Right lobe of liver (tissue), 4 donors: ENCODE data around the gene D2HGDH.

Source experiments
- POLR2A ChIP-seq: fragments of 450-650 bp; IDR thresholded peaks from one replicate; pipeline ENCODE4 v1.6.1; 2017; ENCODE audit warnings: antibody characterized with exemption, mild to moderate bottlenecking
- TF ChIP-seq, protein P1 (sequence below), 4 donors: fragments of 200-600 bp in 3 of 4; fragments of 450-650 bp in 1 of 4; IDR thresholded peaks; one replicate each; pipeline versions ENCODE4 v1.5.1 to v1.8.0; 2016 to 2022; ENCODE audit warnings: antibody characterized with exemption in 4 of 4, mild to moderate bottlenecking in 2 of 4
- donor health status: DM: no; HTN: no; CAD: no.
- donor health status: DM: no; HTN: no; CAD: no.
- donor health status: DM: no; HTN: yes; CAD: no.

DNA sequence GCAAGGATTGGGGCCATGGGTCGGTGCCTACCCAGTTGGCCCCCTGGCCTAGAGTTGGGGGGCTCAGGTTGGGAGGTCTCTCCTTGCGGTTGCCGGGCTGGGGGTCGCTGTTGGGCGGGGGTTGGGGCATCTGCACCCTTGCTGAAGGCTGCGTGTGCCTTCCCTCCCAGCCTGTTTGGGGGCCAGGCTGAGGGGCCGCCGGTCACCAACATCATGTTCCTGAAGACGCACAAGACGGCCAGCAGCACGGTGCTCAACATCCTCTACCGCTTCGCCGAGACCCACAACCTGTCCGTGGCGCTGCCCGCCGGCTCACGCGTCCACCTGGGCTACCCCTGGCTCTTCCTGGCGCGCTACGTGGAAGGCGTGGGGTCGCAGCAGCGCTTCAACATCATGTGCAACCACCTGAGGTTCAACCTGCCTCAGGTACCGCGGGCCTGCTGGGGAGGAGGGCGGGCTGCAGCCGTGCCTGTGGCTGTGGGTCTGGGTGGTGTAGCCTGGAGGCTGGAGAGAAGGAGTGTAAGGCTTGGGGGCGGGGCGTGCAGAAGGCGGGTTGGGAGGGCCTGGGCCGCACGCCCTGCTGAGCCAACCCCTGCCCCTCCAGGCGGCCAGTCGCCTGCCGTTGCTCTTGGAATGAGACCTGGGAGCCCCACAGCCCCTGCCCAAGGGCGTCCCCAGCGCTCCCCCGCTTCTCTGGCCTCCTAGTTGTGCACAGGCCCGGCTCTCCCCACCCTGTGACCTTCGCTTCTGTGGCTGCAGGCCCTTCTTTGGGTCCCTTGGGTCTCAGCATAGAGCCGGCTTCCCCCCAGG is 67.4 kb downstream of the D2HGDH start:
- TF ChIP-seq, protein P1, sequence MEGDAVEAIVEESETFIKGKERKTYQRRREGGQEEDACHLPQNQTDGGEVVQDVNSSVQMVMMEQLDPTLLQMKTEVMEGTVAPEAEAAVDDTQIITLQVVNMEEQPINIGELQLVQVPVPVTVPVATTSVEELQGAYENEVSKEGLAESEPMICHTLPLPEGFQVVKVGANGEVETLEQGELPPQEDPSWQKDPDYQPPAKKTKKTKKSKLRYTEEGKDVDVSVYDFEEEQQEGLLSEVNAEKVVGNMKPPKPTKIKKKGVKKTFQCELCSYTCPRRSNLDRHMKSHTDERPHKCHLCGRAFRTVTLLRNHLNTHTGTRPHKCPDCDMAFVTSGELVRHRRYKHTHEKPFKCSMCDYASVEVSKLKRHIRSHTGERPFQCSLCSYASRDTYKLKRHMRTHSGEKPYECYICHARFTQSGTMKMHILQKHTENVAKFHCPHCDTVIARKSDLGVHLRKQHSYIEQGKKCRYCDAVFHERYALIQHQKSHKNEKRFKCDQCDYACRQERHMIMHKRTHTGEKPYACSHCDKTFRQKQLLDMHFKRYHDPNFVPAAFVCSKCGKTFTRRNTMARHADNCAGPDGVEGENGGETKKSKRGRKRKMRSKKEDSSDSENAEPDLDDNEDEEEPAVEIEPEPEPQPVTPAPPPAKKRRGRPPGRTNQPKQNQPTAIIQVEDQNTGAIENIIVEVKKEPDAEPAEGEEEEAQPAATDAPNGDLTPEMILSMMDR (IDR thresholded peaks at IDR 0.05), result no peak
- no peak for TF ChIP-seq POLR2A
